Right atrium auricular region (tissue), 2 donors: ENCODE results near the gene MYH7. TPM values are rescaled to one million over a fixed set of nuclear protein-coding genes. Genes with fewer than 3 reads are reported as not detected.
"Not testable (repeated sequence)": the region's sequence is repeated elsewhere in the genome, so short reads cannot be mapped to it uniquely, and the experiment has no call there.

Experiments
- DNase-seq: peaks from one replicate; pipeline ENCODE4 v3.0.0-alpha.2; 2019; ENCODE audit warnings: low spot score
- H3K27ac ChIP-seq, 2 donors: fragments of 200-600 bp; sonication (generic); 1 replicate in 1 of 2; 2 replicates in 1 of 2; pipeline ENCODE4 v1.5.1; 2016 to 2019
- H3K27me3 ChIP-seq, 2 donors: fragments of 200-600 bp; sonication (generic); one replicate each; pipeline versions ENCODE4 v1.5.1 to v1.6.0; 2017 to 2019
- H3K36me3 ChIP-seq: fragments of 200-600 bp; sonication (generic); one replicate; pipeline ENCODE4 v1.5.1; 2016
- H3K4me1 ChIP-seq, 2 donors: fragments of 200-600 bp; sonication (generic); one replicate each; pipeline versions ENCODE4 v1.5.1 to v1.6.0; 2017 to 2019
- H3K4me3 ChIP-seq, 2 donors: fragments of 200-600 bp; sonication (generic); 1 replicate in 1 of 2; 2 replicates in 1 of 2; pipeline ENCODE4 v1.5.1; 2017 to 2019; ENCODE audit warnings: mild to moderate bottlenecking in 1 of 2, moderate library complexity in 1 of 2
- H3K9me3 ChIP-seq, 2 donors: fragments of 200-600 bp; sonication (generic); one replicate each; pipeline ENCODE4 v1.5.1; 2019
- total RNA-seq, 2 donors: library from RNA; depleted of rRNA; stranded (reverse); fragments of >200 nt; gene quantifications; one replicate each; pipeline ENCODE4 v1.1.0, GENCODE V29; 2016
- TF ChIP-seq, protein P1 (sequence below), 2 donors: fragments of 200-600 bp; sonication (generic); IDR thresholded peaks; one replicate each; pipeline ENCODE4 v1.5.1; 2019; ENCODE audit warnings: antibody characterized with exemption in 2 of 2

The MYH7 gene
- total RNA-seq, 2 donors from 2014 or later: 1,082 to 4,592 TPM

DNA sequence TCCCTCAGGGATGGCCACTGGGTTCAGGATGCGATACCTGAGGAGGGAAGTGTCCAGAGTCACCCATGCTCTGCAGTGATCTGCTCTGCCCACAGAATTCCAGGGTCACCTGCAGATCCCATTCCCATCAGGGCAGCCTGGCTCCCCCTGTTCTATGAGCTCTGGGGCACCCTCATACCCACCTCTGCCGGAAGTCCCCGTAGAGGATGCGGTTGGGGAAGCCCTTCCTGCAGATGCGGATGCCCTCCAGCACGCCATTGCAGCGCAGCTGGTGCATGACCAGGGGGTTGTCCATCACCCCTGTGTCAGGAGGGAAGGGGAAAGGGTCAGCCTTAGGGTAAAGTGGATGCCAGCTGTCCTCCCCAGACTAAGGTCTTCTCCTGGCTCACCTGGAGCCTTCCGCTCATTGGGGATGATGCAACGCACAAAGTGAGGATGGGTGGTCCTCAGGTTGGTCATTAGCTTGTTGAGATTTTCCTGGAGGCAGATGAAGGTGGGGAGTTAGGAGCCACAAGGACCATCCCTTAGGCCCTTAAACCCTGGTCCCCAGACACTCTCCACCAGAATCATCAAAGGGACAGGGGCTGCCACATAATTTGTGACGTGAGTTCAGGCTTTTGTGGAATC, 38.6 kb downstream of the MYH7 start:
- H3K4me1 ChIP-seq: no peaks in the 10 kb centered on the region
- no peaks in the 10 kb centered on the region for H3K27me3 ChIP-seq
- no peaks in the 10 kb centered on the region for H3K9me3 ChIP-seq
- H3K27ac ChIP-seq: peak overlapping the region; percentile 32 to 67
- H3K4me3 ChIP-seq: peak overlapping the region; percentile 3 to 82
- peaks cover 98% of the 10 kb centered on the region for H3K36me3 ChIP-seq
- TF ChIP-seq, protein P1, sequence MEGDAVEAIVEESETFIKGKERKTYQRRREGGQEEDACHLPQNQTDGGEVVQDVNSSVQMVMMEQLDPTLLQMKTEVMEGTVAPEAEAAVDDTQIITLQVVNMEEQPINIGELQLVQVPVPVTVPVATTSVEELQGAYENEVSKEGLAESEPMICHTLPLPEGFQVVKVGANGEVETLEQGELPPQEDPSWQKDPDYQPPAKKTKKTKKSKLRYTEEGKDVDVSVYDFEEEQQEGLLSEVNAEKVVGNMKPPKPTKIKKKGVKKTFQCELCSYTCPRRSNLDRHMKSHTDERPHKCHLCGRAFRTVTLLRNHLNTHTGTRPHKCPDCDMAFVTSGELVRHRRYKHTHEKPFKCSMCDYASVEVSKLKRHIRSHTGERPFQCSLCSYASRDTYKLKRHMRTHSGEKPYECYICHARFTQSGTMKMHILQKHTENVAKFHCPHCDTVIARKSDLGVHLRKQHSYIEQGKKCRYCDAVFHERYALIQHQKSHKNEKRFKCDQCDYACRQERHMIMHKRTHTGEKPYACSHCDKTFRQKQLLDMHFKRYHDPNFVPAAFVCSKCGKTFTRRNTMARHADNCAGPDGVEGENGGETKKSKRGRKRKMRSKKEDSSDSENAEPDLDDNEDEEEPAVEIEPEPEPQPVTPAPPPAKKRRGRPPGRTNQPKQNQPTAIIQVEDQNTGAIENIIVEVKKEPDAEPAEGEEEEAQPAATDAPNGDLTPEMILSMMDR (IDR thresholded peaks at IDR 0.05): no peak
- DNase-seq: no peak

DNA sequence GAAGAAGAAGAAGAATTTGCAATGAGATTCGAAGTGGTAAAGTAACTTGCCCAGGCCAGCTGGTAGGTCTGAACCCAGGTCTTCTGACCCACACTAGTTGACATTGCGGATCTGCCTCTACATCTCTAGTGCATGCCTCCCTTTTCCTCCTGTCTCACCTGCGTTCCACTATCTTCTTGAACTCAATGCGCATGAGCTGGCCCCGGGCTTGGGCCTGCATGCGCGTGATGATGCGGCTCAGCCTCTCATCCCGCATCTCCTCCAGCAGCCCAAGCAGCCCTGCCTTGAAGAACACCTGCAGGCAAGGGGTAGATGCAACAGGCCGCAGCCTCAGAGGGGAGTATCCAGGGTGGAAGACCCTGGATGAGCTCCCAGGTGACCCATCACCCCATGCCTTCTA, 39.3 kb downstream of the MYH7 start:
- Histone ChIP-seq H3K36me3 (peaks cover 98% of the 10 kb centered on the region), H3K9me3 (no peaks in the 10 kb centered on the region), H3K4me3 (peak overlapping the region; percentile 3 to 82), H3K27ac (peak overlapping the region; percentile 32 to 67), H3K4me1 (no peaks in the 10 kb centered on the region), H3K27me3 (no peaks in the 10 kb centered on the region)
- TF ChIP-seq, protein P1 (IDR thresholded peaks at IDR 0.05): no peak
- no peak for DNase-seq

DNA sequence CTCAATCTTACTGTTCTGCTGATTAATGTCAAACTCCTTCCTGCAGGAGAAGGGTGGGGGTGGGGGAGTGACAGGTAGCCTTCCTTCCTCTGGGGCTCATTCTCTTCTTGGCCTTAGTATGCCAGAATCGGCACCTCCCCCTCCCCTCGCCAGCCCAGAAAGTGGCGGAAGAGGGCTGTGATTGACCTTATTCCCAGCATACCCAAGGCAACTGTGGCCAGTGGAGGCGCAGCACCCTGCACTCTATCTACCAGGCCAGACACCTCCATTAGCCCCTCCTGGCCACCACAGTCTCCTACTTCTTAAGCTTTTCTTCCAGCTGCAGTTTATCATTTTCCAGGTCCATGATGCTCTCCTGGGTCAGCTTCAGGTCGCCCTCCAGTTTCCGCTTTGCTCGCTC, 42.8 kb downstream of the MYH7 start:
- H3K9me3 ChIP-seq: no peaks in the 10 kb centered on the region
- H3K4me3 ChIP-seq: peak overlapping the region in 1 of 2 donors; percentile 0
- no peaks in the 10 kb centered on the region for H3K27me3 ChIP-seq
- peak overlapping the region; percentile 33 to 70 for H3K27ac ChIP-seq
- no peak for DNase-seq
- TF ChIP-seq, protein P1 (IDR thresholded peaks at IDR 0.05): no peak
- no peaks in the 10 kb centered on the region for H3K4me1 ChIP-seq
- H3K36me3 ChIP-seq: peaks cover 96% of the 10 kb centered on the region

DNA sequence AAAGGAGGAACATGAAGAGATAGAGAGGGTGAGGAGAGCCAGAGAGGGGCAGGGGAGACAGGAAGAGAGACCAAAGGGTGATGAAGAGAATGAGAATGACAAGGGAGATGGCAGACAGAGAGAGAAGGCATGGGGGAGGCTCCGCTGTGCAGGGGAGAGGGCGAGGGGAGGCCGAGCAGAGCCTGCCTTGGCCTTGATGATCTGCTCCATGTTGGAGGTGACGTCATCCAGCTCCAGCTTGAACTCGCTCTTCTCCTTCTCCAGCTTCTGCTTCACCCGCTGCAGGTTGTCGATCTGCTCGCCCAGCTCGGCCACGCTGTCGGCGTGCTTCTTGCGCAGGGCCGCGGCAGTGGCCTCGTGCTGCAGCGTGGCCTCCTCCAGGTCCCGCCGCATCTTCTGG, 45.6 kb downstream of the MYH7 start:
- not testable (repeated sequence) for H3K9me3 ChIP-seq, DNase-seq, H3K27me3 ChIP-seq, H3K4me1 ChIP-seq, H3K4me3 ChIP-seq
- H3K36me3 ChIP-seq: peaks cover 96% of the 10 kb centered on the region
- H3K27ac ChIP-seq: peak overlapping the region in 1 of 2 donors; percentile 32

DNA sequence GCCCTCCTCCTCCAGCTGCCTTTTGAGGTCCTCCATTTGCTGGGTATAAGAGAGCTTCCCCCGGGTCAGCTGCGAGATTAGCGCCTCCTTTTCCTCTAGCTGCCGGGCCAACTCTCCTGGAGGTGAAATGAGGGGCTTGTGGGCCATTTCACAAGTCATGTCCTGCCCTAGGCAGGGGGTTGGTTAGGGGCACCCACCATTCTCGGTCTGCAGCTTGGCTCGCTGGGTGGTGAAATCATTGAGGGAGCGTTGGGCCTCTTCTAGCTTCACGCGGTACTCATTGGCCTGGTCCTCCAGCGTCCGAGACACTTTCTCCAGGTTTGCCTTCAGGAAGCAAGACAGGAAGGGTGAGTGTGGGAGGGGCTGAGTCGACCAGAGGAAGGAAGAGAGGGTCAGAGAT, 46.1 kb downstream of the MYH7 start:
- peaks cover 96% of the 10 kb centered on the region for H3K36me3 ChIP-seq
- TF ChIP-seq, protein P1 (IDR thresholded peaks at IDR 0.05): no peak
- no peak for DNase-seq
- H3K27me3 ChIP-seq: no peaks in the 10 kb centered on the region
- H3K4me1 ChIP-seq: no peaks in the 10 kb centered on the region
- H3K9me3 ChIP-seq: no peaks in the 10 kb centered on the region
- H3K27ac ChIP-seq: peak overlapping the region in 1 of 2 donors; percentile 32
- no peak overlapping the region for H3K4me3 ChIP-seq

DNA sequence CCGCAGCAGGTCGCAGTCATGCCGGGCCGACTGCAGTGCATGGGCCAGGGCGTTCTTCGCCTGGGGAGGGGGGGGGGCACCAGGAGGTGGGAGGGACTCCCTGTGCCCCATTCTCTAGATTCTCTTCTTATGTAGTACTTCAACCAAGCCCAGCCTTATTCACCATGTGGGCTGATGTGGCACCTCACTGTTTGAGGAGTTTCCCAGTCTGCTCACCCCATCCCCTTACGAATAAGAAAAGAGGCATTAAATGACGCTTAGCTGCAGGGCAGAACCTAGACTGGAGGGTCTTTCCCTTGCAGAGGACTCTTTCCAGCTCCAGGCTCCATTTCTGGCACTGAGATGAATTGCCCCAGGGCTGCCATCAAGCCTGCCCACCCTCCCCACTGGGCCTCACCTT, 46.5 kb downstream of the MYH7 start:
- TF ChIP-seq, protein P1 (IDR thresholded peaks at IDR 0.05): no peak
- Histone ChIP-seq H3K4me3 (no peak overlapping the region), H3K36me3 (peaks cover 96% of the 10 kb centered on the region), H3K4me1 (no peaks in the 10 kb centered on the region), H3K27ac (peak overlapping the region in 1 of 2 donors; percentile 32), H3K27me3 (no peaks in the 10 kb centered on the region), H3K9me3 (no peaks in the 10 kb centered on the region)
- no peak for DNase-seq
